GM19240 (cell line): ENCODE measurements around the gene SLC35F3.

ENCODE experiments used
- DNase-seq: peaks from one replicate; pipeline ENCODE4 v3.0.0; 2011; ENCODE audit warnings: low spot score; ENCODE audit not compliant: insufficient read length

The SLC35F3 gene

GRCh38 chr1:234218078-234218477 is 313.6 kb downstream of the SLC35F3 start:
- DNase-seq = no peak

GRCh38 chr1:234219711-234220110 is 315.2 kb downstream of the SLC35F3 start:
- DNase-seq = no peak

- DNase-seq = no peak
Measured at GRCh38 chr1:234221601-234222000, 317.1 kb downstream of the SLC35F3 start.

GRCh38 chr1:234222561-234223280 is 318.2 kb downstream of the SLC35F3 start:
- no peak for DNase-seq

GRCh38 chr1:234226113-234226818 is 321.8 kb downstream of the SLC35F3 start:
- DNase-seq = no peak

- DNase-seq = no peak
Measured at GRCh38 chr1:234226819-234227165, 322.3 kb downstream of the SLC35F3 start.

GRCh38 chr1:234229581-234230387 is 325.3 kb downstream of the SLC35F3 start:
- no peak for DNase-seq

GRCh38 chr1:234230414-234230862 is 326.0 kb downstream of the SLC35F3 start:
- DNase-seq = no peak

GRCh38 chr1:234231061-234231892 is 326.8 kb downstream of the SLC35F3 start:
- DNase-seq = no peak

GRCh38 chr1:234231893-234232276 is 327.4 kb downstream of the SLC35F3 start:
- no peak for DNase-seq

GRCh38 chr1:234234199-234234598 is 329.7 kb downstream of the SLC35F3 start:
- no peak for DNase-seq

GRCh38 chr1:234235434-234235881 is 331.0 kb downstream of the SLC35F3 start:
- no peak for DNase-seq

- no peak for DNase-seq
Measured at GRCh38 chr1:234237393-234237792, 332.9 kb downstream of the SLC35F3 start.

GRCh38 chr1:234238060-234238459 is 333.6 kb downstream of the SLC35F3 start:
- no peak for DNase-seq

- DNase-seq = no peak
Measured at GRCh38 chr1:234239515-234239914, 335.0 kb downstream of the SLC35F3 start.

- DNase-seq = no peak
Measured at GRCh38 chr1:234239936-234240335, 335.5 kb downstream of the SLC35F3 start.

- no peak for DNase-seq
Measured at GRCh38 chr1:234240680-234241079, 336.2 kb downstream of the SLC35F3 start.

GRCh38 chr1:234241941-234242490 is 337.5 kb downstream of the SLC35F3 start:
- no peak for DNase-seq

GRCh38 chr1:234243521-234244260 is 339.2 kb downstream of the SLC35F3 start:
- DNase-seq = no peak

GRCh38 chr1:234244482-234244881 is 340.0 kb downstream of the SLC35F3 start:
- no peak for DNase-seq
